Measurements from ENCODE around the gene GPSM3. TPM values are rescaled to one million over a fixed set of nuclear protein-coding genes. Genes with fewer than 3 reads are reported as not detected.

GPSM3 gene
- total and polyA plus RNA-seq, 2 of the 13 experiments (the other 11 are each of a cell fraction or from before 2014, with no cell fraction given), result 0.18 to 6.2 TPM

DNA sequence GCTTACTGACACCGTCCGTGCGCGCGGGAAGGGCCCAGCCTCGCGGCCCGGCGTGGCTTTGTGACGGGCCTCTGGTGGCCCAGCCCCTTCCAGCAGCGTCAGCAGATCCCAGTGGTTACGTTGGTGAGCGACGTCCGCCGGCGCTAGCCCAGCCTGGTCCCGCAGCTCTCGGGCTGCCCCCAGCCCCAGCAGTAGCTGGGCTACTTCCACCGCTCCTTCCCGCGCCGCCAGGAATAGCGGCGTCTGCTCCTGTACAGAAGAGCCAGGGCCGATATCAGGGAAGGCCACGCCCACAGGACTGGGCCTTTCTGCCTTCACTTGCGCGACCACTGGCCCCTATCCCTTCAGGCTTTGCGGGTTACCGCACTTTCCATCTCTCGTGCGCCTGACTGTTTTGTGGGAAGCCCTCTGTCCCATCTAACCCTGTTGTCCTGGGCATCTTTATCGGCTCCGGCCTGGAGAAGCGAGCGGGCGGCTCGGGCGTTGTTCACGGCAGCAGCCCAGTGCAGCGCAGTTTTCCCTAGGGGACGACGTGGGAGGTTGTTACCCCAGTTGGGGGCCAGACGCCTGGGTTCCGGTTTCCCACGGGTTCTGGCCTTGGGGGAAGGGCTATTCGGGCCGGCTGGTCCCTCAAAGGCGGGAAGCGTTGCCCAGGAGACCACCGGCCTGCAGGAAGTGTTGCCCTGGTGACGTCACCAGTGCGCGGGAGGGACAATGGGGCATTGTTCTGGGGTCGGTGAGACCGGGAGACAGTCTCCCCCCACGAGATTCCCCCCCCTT lies 3.6 kb upstream of the GPSM3 start (continued):
- TF ChIP-seq MAFK (conservative IDR thresholded peaks at IDR 0.05 in 1 of 2, IDR thresholded peaks at IDR 0.05 in 1 of 2; ENCODE audit: low read length in 2 of 2) (peak; percentile 92 to 98), ZNF17 (CRISPR knock-in tag; IDR thresholded peaks at IDR 0.05) (no peak), ZNF431 (CRISPR knock-in tag; IDR thresholded peaks at IDR 0.05; ENCODE audit: borderline replicate concordance, low read depth) (peak; percentile 57; the same call in 1 of the 2 replicates), SP2 (CRISPR knock-in tag; IDR thresholded peaks at IDR 0.05) (no peak), POGZ (CRISPR knock-in tag; IDR thresholded peaks at IDR 0.05) (no peak; the same call in 1 of the 2 replicates), ZNF234 (CRISPR knock-in tag; conservative IDR thresholded peaks at IDR 0.05) (no peak), MEIS2 (CRISPR knock-in tag; IDR thresholded peaks at IDR 0.05) (peak; percentile 89), ZNF30 (CRISPR knock-in tag; IDR thresholded peaks at IDR 0.05) (no peak), ZNF782 (CRISPR knock-in tag; IDR thresholded peaks at IDR 0.05; ENCODE audit: borderline replicate concordance) (no peak), ZFP62 (CRISPR knock-in tag; IDR thresholded peaks at IDR 0.05) (no peak), YY1 (IDR thresholded peaks at IDR 0.05; ENCODE audit: insufficient read depth, insufficient replicate concordance, low read depth, low read length) (peak; percentile 46), KMT2B (CRISPR knock-in tag; IDR thresholded peaks at IDR 0.05) (0 out of 2 replicates have a peak, but pooled peaks have one; percentile 33), NFYB (CRISPR knock-in tag; IDR thresholded peaks at IDR 0.05) (no peak), NBN (conservative IDR thresholded peaks at IDR 0.05) (no peak), POLR2AphosphoS2 (IDR thresholded peaks at IDR 0.05; ENCODE audit: low read depth, low read length) (no peak), CHCHD3 (CRISPR knock-in tag; IDR thresholded peaks at IDR 0.05) (no peak)
- TF ChIP-seq, protein P1, sequence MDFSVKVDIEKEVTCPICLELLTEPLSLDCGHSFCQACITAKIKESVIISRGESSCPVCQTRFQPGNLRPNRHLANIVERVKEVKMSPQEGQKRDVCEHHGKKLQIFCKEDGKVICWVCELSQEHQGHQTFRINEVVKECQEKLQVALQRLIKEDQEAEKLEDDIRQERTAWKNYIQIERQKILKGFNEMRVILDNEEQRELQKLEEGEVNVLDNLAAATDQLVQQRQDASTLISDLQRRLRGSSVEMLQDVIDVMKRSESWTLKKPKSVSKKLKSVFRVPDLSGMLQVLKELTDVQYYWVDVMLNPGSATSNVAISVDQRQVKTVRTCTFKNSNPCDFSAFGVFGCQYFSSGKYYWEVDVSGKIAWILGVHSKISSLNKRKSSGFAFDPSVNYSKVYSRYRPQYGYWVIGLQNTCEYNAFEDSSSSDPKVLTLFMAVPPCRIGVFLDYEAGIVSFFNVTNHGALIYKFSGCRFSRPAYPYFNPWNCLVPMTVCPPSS (IDR thresholded peaks at IDR 0.05), result no peak
- TF ChIP-seq, protein P2, sequence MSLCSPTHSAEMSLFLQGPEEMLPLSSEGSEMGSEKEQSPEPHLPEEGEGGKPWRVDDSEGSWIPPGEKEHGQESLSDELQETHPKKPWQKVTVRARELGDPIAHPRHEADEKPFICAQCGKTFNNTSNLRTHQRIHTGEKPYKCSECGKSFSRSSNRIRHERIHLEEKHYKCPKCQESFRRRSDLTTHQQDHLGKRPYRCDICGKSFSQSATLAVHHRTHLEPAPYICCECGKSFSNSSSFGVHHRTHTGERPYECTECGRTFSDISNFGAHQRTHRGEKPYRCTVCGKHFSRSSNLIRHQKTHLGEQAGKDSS (CRISPR knock-in tag; IDR thresholded peaks at IDR 0.05; ENCODE audit: borderline replicate concordance, low read depth), result peak; percentile 72; the same call in 1 of the 2 replicates
- TF ChIP-seq, protein P3, sequence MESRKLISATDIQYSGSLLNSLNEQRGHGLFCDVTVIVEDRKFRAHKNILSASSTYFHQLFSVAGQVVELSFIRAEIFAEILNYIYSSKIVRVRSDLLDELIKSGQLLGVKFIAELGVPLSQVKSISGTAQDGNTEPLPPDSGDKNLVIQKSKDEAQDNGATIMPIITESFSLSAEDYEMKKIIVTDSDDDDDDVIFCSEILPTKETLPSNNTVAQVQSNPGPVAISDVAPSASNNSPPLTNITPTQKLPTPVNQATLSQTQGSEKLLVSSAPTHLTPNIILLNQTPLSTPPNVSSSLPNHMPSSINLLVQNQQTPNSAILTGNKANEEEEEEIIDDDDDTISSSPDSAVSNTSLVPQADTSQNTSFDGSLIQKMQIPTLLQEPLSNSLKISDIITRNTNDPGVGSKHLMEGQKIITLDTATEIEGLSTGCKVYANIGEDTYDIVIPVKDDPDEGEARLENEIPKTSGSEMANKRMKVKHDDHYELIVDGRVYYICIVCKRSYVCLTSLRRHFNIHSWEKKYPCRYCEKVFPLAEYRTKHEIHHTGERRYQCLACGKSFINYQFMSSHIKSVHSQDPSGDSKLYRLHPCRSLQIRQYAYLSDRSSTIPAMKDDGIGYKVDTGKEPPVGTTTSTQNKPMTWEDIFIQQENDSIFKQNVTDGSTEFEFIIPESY (CRISPR knock-in tag; IDR thresholded peaks at IDR 0.05), result 0 out of 2 replicates have a peak, but pooled peaks have one; percentile 4
- TF ChIP-seq, protein P4, sequence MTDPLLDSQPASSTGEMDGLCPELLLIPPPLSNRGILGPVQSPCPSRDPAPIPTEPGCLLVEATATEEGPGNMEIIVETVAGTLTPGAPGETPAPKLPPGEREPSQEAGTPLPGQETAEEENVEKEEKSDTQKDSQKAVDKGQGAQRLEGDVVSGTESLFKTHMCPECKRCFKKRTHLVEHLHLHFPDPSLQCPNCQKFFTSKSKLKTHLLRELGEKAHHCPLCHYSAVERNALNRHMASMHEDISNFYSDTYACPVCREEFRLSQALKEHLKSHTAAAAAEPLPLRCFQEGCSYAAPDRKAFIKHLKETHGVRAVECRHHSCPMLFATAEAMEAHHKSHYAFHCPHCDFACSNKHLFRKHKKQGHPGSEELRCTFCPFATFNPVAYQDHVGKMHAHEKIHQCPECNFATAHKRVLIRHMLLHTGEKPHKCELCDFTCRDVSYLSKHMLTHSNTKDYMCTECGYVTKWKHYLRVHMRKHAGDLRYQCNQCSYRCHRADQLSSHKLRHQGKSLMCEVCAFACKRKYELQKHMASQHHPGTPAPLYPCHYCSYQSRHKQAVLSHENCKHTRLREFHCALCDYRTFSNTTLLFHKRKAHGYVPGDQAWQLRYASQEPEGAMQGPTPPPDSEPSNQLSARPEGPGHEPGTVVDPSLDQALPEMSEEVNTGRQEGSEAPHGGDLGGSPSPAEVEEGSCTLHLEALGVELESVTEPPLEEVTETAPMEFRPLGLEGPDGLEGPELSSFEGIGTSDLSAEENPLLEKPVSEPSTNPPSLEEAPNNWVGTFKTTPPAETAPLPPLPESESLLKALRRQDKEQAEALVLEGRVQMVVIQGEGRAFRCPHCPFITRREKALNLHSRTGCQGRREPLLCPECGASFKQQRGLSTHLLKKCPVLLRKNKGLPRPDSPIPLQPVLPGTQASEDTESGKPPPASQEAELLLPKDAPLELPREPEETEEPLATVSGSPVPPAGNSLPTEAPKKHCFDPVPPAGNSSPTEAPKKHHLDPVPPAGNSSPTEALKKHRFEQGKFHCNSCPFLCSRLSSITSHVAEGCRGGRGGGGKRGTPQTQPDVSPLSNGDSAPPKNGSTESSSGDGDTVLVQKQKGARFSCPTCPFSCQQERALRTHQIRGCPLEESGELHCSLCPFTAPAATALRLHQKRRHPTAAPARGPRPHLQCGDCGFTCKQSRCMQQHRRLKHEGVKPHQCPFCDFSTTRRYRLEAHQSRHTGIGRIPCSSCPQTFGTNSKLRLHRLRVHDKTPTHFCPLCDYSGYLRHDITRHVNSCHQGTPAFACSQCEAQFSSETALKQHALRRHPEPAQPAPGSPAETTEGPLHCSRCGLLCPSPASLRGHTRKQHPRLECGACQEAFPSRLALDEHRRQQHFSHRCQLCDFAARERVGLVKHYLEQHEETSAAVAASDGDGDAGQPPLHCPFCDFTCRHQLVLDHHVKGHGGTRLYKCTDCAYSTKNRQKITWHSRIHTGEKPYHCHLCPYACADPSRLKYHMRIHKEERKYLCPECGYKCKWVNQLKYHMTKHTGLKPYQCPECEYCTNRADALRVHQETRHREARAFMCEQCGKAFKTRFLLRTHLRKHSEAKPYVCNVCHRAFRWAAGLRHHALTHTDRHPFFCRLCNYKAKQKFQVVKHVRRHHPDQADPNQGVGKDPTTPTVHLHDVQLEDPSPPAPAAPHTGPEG (CRISPR knock-in tag; IDR thresholded peaks at IDR 0.05), result peak; percentile 95
